ENCODE results near the gene RPL22L1. TPM values are rescaled to one million over a fixed set of nuclear protein-coding genes. Genes with fewer than 3 reads are reported as not detected.
A peak's percentile ranks its signal among the peaks of the same experiment; 100 is the strongest.

The RPL22L1 gene
- total RNA-seq, 4 donors from 2014 or later: 76.0 to 344 (median 191) TPM

DNA sequence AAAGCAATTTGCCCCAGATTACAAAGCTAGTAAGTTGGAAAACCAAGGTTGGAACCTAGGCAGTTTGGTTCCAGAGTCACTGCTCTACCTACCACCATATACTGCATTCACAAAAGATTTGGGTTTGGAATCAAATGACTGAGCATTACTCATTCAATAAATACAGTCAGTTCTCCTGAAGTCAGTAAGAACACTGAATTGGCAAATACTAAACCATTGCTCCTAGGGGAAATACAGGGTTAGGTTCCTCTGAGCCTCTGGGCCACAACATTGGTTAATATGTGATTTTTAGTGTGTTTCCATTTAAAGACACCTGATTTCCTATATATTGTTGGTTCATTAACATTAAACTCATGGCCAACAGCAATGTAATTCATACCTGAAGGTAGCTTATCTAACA lies 40.5 kb upstream of the RPL22L1 start:
- TF ChIP-seq, protein P1, sequence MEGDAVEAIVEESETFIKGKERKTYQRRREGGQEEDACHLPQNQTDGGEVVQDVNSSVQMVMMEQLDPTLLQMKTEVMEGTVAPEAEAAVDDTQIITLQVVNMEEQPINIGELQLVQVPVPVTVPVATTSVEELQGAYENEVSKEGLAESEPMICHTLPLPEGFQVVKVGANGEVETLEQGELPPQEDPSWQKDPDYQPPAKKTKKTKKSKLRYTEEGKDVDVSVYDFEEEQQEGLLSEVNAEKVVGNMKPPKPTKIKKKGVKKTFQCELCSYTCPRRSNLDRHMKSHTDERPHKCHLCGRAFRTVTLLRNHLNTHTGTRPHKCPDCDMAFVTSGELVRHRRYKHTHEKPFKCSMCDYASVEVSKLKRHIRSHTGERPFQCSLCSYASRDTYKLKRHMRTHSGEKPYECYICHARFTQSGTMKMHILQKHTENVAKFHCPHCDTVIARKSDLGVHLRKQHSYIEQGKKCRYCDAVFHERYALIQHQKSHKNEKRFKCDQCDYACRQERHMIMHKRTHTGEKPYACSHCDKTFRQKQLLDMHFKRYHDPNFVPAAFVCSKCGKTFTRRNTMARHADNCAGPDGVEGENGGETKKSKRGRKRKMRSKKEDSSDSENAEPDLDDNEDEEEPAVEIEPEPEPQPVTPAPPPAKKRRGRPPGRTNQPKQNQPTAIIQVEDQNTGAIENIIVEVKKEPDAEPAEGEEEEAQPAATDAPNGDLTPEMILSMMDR (IDR thresholded peaks at IDR 0.05): no peak
- no peak for TF ChIP-seq POLR2A (IDR thresholded peaks at IDR 0.05)
- intact Hi-C loops (cut with DNase I): no loop called here
- Histone ChIP-seq H3K4me3 (no peak overlapping the region), H3K27ac (no peak overlapping the region), H3K36me3 (no peaks in the 10 kb centered on the region), H3K4me1 (peaks cover 7 to 30% (median 15%) of the 10 kb centered on the region in 3 donors), H3K9me3 (peaks cover 0 to 15% (median 15%) of the 10 kb centered on the region in 3 donors), H3K27me3 (peaks cover 0 to 11% (median 0%) of the 10 kb centered on the region in 4 donors)
- DNase-seq: no peak

DNA sequence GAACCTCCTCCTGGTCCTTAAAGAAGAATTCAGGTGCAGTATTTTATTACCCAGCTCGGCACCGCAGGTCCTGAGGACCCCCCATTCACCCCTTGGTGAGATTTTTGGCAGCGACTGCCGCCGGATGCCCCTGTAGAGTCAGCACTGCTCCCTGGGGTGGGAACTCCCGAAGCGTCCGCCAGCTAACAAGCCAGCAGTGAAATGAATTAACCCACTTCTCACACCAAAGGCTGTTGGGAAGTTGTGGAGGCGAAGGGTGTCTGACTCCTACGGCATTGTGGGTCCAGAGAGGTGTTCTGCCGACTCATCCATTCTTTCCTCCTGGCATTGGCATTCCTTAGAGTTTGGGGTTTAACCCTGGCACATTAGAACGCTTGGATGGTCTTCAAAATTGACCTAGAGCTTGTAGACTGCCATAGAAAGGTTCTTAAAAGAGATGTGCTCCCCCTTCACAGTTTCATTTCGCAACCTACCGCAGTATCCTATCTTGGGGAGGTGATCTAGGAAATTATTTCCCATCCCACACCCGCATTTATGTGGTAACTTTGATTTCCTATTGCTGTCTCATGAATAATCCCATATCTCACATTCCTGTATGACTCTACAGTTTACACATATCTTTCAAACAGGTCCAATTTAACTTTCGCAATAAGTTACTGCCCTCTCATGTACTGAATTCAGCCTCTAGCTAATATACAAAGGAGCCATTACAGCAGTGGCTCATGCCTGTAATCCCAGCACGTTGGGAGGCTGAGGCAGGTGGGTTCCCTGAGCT lies 39.3 kb upstream of the RPL22L1 start:
- Histone ChIP-seq H3K27me3 (peaks cover 0 to 11% (median 0%) of the 10 kb centered on the region in 4 donors), H3K9me3 (peaks cover 0 to 15% (median 15%) of the 10 kb centered on the region in 3 donors), H3K4me3 (peak overlapping the region; percentile 52 to 84 (median 62)), H3K36me3 (no peaks in the 10 kb centered on the region), H3K4me1 (peaks cover 7 to 30% (median 15%) of the 10 kb centered on the region in 3 donors), H3K27ac (peak overlapping the region; percentile 5 to 82 (median 58))
- WGBS, 2 donors: 60 to 71% methylated on average over 9 to 15 of the region's 17 CpGs
- TF ChIP-seq POLR2A (IDR thresholded peaks at IDR 0.05): no peak
- intact Hi-C loops (cut with DNase I): no loop called here
- no peak for DNase-seq

DNA sequence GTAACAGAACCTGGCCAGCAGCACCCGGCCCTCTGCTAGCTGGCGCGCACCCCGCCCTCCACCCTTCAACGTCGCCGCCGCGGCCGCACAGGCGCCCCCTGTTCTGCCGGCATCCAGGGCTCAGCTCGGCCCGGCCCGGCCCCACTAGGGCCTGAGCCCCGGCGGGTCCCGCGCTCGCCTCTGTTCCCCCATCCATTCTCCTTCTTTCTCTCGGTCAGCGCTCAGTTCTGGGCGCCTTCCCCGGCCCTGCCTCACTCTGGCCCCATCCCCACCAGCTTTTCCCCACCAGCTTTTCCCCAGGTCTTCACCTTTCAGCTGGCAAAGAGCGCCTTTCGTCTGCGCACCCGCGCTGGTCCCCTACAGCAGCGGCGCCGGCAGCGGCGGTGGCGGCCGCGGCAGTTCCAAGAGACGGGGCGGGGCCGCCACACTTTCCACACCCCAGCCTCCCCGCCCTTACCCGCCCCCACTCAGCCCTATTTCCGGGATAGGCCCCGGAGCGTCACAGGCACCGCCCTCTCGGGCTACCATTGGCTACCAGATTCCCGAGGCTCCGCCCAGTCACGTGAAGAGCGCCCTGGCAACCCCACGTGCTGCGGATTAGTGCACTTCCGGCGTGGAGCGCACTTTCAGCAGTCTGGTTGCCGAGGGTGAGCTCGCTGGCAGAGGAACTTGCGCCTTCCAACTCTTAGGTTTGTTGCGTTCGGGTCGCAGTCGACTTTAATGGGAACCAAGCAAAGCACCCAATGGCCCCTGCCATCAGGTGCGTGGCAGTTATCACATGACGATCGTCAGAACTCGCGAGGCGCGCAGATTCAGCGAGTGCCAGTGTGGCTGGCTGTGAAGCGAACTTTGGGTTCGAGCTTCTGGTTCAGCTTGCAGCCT lies 38.5 kb upstream of the RPL22L1 start, which contains the start of gene EIF5A2:
TSS of gene EIF5A2 (minus strand) at position 403 of the 882 bp plus-strand sequence. CDS start 831 bp downstream, outside the sequence.
- H3K36me3 ChIP-seq: no peaks in the 10 kb centered on the region
- DNase-seq: peak; percentile 62
- H3K4me1 ChIP-seq: peaks cover 7 to 30% (median 15%) of the 10 kb centered on the region in 3 donors
- peaks cover 0 to 15% (median 15%) of the 10 kb centered on the region in 3 donors for H3K9me3 ChIP-seq
- H3K27me3 ChIP-seq: peaks cover 0 to 11% (median 0%) of the 10 kb centered on the region in 4 donors
- H3K4me3 ChIP-seq: peak within 1 kb of the TSS; percentile 52 to 84 (median 62)
- intact Hi-C loops (cut with DNase I): no loop called here
- peak within 1 kb of the TSS; percentile 32 to 82 (median 58) for H3K27ac ChIP-seq
- TF ChIP-seq POLR2A (IDR thresholded peaks at IDR 0.05): peak in 2 of 4 donors; percentile 29 to 66
- TF ChIP-seq, protein P1 (IDR thresholded peaks at IDR 0.05): no peak
- 8 to 39% methylated on average over 8 to 28 of the region's 73 CpGs for WGBS, 2 donors

DNA sequence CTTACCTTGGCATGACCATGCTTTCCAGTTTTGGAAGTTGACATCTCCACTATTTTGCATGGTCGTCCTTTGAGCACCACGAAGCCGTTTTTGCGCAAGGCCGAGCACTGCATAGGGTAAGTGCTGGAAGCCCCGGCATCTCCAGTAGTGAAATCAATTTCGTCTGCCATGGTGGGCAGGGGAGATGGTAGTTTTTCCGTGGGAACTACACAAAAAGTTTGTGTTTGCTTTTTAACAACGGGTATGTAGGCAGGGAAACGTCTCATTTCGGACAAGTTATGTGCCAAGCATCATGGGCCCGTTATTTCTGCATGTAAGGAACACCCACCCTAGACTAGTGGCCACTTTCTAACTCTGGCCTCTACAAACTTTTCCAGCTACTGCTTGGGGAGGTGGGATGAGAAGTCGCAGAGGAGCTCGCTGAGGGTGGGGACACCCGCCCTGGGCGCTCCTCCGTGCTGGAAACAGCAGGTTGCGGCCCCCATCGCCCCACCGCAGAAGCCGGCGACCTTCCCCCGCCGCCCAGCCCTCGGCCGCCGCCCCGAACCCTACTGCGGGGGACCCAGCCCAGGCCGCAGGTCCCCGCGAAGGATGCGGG lies 37.7 kb upstream of the RPL22L1 start:
- intact Hi-C loops (cut with DNase I): no loop called here
- H3K9me3 ChIP-seq: peaks cover 0 to 15% (median 15%) of the 10 kb centered on the region in 3 donors
- H3K27me3 ChIP-seq: peaks cover 0 to 11% (median 0%) of the 10 kb centered on the region in 4 donors
- WGBS, 2 donors: 26 to 33% methylated on average over 12 of the region's 33 CpGs
- H3K4me1 ChIP-seq: peaks cover 7 to 30% (median 15%) of the 10 kb centered on the region in 3 donors
- peak overlapping the region; percentile 32 to 82 (median 58) for H3K27ac ChIP-seq
- no peak for TF ChIP-seq POLR2A (IDR thresholded peaks at IDR 0.05)
- TF ChIP-seq, protein P1 (IDR thresholded peaks at IDR 0.05): no peak
- no peak for DNase-seq
- no peaks in the 10 kb centered on the region for H3K36me3 ChIP-seq
- H3K4me3 ChIP-seq: peak overlapping the region; percentile 52 to 84 (median 62)

DNA sequence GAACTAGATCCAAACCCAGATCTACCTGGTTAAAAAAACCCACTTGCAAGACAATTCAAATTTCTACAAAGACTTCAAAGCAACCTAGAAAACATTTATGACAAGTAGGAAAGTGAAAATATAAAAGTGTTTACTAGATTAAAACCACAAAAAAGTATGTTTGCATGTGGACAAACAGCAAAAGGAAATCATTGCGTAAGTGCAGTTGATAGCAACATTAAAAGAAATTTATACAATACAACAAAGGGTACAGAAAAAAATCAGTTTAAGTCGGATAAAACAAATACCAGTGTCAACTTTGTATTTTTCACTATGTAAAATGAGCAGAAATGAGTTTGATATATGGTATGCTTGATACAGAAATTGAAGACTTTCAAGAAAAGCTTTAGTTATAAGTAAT lies 35.9 kb upstream of the RPL22L1 start:
- no peak for DNase-seq
- intact Hi-C loops (cut with DNase I): no loop called here
- H3K27me3 ChIP-seq: peaks cover 0 to 11% (median 0%) of the 10 kb centered on the region in 4 donors
- 78 to 88% methylated on average over 2 of the region's 2 CpGs for WGBS, 2 donors
- no peaks in the 10 kb centered on the region for H3K36me3 ChIP-seq
- TF ChIP-seq POLR2A (IDR thresholded peaks at IDR 0.05): no peak
- TF ChIP-seq, protein P1 (IDR thresholded peaks at IDR 0.05): no peak
- H3K4me1 ChIP-seq: peaks cover 7 to 30% (median 15%) of the 10 kb centered on the region in 3 donors
- H3K27ac ChIP-seq: no peak overlapping the region
- no peak overlapping the region for H3K4me3 ChIP-seq
- peaks cover 0 to 14% (median 13%) of the 10 kb centered on the region in 3 donors for H3K9me3 ChIP-seq
